Thyroid gland (tissue), 4 donors: ENCODE results near the gene RFX2.

Experiments used
- CTCF ChIP-seq, 6 experiments: fragments of 200-600 bp in 3 of 6; fragments of 450-650 bp in 3 of 6; sonication (generic) in 3 of 6; IDR thresholded peaks; one replicate each; pipeline ENCODE4 v1.5.1; 2016 to 2019; ENCODE audit warnings: antibody characterized with exemption in 6 of 6, mild to moderate bottlenecking in 2 of 6, inconsistent platforms in 1 of 6, moderate library complexity in 1 of 6
- POLR2A ChIP-seq, 2 donors: fragments of 450-650 bp; IDR thresholded peaks; one replicate each; pipeline ENCODE4 v1.6.1; 2017; ENCODE audit warnings: antibody characterized with exemption in 2 of 2, mild to moderate bottlenecking in 2 of 2, moderate library complexity in 1 of 2

GRCh38 chr19:5984600-5984999 lies 125.7 kb downstream of the RFX2 start:
- TF ChIP-seq CTCF (IDR thresholded peaks at IDR 0.05) (no peak), POLR2A (IDR thresholded peaks at IDR 0.05) (no peak)
